AG08396 (cell line): ENCODE data around the gene C19orf85.

ENCODE experiments used
- DNase-seq: peaks from one replicate; pipeline ENCODE4 v3.0.0; 2012; ENCODE audit warnings: low spot score, mixed read lengths

The C19orf85 gene

DNA sequence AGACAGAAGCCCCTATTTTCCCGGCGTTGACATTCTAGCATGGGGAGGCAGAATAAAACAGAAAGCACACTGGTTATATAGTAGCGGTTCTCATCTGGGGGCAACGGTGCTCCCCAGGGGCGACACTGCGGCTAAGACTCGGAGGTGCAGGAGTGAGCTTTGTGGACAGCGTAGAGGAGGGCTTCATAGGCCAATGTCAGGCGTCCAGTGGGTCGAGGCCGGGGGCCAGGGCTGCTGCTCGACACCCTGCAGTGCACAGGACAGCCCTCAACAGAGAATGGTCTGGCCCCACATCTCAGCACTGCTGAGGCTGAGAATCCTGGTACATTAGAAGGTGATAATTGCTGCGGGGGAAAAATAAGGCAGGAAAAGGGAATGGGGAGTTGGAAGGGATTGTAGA lies 13.4 kb upstream of the C19orf85 start:
- DNase-seq: no peak

DNA sequence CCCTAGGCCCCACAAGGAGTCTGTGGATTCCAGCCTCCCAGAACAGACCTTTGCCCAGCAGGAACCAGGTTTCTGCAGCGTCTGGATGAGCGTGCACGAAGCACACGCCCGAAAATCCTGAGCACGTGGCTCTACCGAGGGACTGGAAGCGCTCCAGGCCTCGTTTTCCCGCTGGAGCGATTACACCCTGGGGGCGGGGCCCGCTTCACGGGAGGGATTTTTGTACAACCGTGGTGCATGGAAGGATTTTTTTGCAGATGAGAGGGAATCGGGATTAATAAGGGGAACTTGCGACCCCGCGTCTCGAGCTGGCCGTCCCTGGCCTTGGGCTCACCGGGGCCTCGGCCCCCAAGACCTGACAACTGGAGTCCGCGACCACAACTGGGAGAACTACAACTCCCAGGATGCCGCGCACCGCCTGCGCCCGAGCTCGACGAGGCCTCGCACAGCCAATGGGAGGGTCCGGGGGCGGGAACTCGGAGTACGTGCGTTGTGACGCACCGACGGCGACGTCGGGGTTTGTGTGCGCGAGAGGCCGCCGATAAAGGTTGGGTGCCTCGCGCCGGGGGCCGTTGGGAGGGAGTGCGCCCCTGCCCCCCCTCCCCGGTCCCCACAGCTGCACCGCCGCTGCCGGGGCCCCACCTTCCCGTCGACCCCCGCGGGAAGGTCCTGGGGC lies 11.7 kb upstream of the C19orf85 start, which contains the start of gene ZNF628:
Gene ZNF628, plus strand, starts transcription at position 518 of the 676 bp plus-strand sequence. CDS start 3,294 bp downstream, outside the sequence.
- DNase-seq: peak; percentile 99

DNA sequence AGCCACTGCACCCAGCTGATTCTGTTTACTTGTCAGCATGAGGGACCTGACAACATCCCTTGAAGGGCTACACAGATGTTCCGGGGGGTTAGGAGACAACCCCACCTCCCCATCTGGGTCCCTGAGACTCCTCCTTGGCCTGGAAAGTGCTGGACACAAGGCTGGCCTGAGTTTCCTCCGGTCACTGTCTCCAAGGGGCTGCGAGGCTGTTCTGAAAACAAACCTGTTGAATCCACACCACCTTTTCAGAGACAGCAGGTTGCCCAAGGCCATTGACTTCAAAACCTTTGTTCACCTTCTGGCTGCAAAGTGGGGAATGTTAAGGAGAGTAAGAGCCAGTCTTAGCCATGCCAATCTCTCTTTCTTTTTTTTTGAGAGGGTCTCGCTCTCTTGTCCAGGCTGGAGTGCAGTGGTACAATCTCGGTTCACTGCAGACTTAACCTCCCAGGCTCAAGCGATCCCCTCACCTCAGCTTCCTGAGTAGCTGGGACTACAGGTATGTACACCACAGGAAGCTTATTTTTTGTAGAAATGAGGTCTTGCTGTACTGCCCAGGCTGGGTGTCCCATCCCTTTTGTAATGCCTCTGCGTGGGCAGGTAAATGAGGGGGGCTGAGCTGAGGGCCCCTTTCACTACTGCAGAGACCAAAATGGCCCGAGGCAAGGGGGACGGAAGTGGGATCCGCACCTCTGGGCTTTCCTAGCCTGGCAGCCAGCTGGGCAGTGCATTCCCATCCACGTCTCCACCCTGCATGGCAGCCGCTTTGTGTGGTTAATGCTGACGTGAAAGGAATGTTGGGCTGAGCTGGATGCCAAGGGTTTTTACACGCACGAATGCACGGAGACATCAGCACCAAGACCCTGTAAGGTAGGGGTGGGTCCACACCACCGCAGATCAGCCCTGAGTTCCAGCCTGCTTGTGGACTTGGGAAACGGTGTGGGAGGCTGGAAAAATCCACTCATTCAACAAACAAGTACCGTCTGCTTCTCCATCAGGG lies 10.0 kb upstream of the C19orf85 start:
- DNase-seq: no peak

DNA sequence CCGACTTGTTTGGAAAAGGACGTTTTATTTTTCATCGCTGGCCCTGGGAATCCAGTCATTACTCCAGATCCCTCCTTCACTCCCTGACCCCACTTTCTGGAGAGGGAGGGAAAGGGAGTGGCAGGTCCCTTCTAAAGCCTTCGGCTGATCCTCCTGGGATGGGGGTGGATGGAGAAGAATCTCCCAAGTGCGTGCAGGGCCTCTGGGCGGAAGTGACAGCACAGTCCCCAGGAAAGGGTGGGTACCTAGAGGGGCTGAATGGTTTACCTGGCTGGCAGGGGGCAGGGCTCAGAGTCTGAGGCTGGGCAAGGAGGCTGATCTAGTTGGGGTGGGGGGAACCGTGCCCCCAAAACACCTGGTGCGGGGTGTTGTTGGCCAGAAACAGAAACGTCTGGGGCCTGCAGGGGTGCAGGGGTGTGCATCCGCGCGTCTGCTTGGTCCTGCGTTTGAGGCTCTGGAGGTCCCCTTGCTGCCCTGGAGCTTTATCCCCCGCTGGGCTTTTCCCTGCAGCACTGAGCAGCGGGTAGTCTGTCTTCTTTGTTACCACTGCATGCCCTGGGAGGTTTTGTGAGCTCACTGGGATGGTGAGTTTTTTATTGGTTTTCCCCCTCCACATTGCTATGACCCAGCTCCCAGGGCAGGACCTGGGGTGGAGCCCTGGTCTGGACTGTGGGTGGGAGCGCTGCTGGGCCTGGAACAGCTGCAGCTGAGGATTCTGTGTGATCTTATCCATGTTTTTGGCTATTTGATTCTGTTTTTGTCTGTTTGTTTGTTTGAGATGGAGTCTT lies 8.9 kb upstream of the C19orf85 start:
- no peak for DNase-seq

DNA sequence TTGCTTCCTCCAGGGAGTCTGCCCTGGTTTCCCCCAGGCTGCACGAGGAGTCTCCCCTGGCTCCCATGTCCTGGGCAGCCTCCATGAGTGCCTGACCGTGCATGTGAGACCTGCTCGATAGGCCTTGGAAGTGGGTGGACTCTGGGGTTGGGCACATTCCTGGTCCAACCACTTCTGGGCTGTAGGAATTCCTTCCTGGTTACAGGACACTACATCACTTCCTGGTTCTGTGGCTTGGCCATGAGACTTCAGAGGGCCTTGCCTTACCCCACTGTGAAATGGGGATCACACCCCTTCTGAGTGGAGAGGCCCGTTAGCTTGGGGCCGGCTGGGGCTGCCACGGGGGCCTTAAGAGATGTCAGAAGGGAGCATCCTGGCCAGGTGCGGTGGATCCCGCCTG lies 7.9 kb upstream of the C19orf85 start:
- DNase-seq: peak; percentile 82

DNA sequence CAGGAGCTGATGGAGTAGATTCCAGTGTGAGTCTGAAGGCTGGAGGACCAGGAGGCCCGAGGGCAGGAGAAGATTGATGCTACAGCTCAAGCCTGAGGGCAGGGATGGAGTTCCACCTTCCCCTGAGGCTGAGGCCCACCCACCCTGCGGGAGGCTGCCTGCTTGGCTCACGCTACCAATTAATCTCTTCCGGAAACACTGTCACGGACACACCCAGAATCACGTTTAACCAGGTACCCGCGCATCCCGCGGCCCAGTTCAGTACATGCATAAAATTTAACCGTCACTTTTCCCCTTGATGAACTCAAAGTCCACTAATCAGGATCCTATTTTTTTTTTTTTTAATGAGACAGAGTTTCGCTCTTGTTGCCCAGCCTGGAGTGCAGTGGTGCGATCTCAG lies 6.7 kb upstream of the C19orf85 start:
- no peak for DNase-seq

DNA sequence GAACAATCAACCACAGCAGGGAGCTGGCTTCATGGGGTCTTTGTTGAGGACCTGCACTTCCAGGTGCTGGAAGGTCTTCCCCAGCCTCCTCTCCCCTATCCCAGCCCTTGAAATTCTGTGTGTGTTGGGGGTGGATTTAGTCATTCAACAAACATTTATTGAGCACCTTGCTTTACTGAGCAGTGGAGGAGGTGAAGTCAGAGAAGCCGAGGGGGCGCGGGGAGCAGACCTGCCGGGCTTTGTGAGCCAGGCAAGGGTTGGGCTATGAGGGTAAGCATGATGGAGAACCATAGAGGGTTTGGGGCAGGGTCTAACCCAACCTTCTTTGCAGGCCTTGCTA lies 3.5 kb upstream of the C19orf85 start:
- DNase-seq: no peak

DNA sequence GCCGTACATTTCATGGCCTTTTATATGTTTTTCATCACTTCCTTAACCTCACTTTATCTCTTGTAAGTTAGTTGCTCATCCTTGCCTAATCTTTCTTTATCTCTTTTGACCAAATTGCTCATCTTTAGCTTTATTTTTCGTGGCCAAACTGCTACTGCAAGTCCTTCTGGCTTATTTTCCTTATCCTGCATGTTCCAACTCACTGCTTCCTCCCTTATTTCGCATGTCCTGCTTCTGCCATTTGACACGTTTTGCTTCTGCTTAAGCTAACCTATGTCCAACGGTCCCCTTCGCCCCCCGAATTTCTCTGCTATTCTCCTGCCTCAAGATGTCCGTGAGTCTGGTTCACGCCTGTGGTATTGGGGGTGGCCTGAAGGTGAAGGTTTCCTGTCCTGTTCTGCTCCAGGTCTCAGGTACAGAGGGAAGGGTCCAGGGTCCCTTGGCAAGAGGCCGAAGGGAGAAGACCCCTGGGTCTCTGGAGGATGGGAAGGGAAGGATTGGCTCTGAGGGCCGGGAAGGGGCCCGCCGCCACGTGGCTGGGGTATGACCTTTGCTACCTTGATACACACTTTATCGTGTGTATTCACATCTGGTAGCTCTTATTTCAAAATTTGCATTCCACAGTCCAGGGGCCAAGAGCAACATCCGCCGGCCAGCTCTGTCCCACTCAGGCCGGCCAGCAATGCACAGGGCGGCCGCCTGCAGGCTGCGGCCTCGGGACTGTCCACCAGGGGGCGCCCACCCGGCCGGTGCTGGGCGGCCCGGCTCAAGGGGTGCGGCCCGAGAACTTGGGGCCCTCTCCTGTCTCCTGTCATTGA lies 2.9 kb upstream of the C19orf85 start:
- DNase-seq: peak; percentile 89

DNA sequence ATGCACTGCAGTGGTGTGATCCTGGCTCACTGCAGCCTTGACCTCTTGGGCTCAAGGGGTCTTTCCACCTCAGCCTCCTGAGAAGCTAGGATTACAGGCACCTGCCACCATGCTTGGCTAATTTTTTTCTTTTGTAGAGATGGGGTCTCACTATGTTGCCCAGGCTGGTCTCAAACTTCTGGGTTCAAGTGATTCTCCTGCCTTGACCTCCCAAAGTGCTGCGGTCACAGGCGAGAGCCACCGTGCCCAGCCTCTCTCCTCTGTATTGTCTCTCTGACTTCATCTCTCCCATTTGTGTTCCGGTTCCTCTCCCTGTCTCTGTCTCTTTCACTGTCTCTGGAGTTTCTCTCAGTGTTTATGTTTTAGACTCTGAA lies 1.7 kb upstream of the C19orf85 start:
- DNase-seq: no peak

DNA sequence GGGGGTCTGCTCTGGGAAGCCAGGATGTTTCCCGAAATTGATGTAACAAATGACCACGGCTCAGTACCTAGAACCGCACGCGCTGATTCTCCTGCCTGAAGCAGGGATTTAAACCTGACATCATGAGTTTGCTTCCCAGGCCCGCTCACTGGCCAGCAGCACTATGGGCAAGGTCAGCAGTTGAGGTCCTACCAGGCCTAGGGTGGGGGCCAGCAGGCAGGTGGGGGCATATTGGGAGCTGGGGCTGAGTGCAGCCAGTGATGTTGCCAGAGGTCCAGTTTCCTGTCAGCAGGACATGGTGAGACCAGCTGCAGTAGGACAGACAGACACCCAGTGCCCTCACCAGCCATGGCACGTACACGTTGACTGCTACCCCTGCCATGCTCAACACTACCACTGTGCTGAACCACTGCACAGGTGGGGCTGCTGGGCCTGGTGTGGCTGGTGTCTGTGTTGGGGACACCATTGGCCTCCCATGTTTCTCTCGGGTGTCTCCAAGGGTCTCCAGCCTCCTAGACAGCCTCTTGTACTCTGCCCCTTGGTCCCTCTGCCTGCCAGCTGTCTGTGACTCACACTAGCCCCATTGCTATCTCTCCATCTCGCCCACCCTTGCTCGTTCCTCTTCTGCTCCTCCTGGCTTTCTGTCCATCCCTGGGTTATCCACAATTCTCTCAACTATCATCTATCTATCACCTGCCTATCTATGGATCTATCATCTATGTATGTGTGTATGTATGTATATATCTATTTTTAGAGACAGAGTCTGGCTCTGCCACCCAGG lies 1.1 kb upstream of the C19orf85 start:
- no peak for DNase-seq

DNA sequence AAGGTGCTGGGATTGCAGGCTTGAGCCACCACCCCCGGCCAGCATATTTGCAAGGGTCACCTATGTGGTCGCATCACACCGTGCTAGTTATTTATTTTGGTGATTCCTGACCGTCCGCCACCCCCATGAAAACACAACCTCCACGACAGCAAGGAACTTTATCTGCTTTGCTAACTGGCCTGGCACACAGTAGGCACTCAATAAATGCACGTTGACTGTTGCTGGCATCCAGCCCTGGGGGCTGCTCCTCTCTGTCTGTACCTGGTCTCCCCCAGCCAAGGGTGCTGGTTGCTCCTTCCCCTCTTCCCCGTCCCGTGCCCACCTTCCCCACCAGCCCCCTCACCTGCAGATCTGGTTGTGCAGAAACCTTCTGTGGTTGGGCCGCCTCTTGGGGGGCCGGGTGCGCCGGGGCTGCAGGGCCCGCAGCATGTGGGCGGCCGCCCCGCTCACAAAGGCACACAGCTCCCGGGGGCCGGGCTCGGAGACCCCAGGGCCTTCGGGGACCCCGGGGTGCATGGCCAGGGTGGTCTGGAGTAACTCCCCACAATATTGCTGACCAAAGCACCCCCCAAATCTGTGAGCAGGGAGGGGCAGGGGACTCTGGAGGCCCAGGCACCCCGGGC lies 401 bp downstream of the C19orf85 start:
- DNase-seq: no peak

DNA sequence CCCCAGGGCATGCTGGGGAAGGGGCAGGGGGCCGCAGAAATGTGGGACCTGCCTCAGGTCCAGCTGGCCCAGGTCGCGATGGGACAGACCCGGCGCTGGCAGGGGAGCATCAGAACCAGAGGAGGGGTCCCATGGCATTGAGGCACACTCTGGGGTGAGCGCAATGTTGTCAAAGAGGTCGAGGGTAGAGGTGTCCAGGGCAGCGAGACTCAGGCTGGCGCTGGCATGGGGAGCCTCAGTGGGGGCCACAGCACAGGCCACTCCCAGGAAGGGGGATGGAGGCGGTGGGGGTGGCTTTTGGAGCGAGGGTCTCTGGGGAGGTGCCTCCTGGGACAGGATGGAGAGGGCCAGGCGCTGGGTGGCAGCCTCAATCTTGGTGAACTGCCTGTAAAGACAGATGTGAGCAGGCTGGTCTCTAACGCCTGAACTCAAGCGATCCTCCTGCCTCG lies 944 bp downstream of the C19orf85 start:
- no peak for DNase-seq

DNA sequence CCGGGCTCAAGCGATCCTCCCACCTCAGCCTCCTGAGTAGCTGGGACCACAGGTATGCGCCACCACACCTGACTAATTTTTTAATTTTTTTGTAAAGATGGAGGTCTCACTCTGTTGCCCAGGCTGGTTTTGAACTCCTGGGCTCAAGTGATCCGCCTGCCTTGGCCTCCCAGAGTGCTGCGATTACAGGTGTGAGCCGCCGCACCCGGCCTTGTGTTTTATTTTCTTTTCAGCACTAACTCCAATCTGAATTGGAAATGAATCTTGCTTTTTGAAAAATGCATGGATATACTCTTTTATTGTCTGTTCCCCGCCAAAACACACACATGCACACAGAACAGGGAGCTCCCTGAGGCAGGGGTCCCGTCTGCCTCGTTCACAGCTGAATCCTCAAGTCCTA lies 1.8 kb downstream of the C19orf85 start:
- no peak for DNase-seq

DNA sequence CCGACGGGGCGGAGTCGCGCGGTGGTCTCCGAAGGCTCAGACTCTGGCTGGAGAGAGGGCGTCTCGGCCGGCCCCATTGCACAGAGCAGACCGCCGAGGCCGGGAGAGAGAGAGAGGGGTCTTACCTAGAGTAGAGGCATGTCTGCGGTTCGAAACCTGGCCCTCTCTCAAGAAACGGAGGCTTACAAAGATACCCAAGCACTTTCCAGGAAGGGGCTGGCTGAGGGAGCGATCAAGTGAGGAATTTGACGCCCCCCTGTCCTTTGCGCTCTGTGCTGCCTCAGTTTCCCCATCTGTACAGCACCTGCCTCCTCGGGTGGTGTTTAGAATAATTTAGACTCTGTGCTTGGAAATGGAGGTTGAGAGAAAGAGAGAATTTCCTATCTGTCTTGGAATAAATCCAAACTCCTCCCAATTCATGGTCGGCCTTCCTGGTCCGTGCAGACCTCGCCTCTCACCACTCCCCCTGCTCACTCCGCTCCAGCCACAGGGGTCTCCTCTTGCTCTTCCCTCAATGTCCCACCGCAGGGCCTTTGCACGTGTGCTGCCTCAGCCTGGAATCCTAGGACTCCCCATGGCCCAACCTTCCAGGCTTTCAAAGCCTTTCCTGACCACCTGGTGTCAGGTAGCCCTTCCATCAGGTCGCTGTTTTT lies 2.5 kb downstream of the C19orf85 start:
- no peak for DNase-seq

DNA sequence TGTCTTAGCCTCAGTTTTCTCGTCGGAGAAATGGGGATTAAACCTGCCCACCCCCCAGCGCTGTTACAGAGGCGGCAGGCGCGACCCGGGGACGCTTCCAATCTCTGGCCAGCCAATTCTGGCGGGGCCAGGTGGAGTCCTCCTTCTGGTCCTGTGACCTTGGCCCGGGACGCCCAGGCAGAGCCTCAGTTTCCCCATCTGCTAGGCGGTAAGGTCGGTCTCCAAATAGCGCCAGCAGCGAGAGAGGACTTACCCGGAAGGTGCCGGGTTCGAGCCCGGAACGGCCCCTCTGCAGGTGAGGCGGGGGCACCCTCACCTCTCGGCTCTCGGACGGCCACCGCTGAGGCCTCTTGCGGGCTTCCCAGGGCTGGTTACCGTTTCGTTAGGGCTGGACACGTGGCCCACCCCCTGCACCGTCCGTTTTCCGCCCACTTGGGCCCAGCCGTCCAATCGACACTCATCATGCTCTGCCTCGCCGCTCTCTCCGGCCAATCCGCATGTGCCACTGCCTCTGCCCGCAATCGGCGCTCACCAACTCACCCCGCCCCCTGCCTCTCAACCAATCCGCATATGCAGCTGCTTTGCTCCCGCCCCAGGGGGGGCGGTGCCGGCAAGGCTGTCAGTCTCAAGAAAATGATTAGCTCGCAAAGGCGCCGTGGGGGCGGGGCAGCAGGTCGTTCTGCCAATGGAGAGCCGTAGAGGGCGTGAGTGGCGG lies 3.1 kb downstream of the C19orf85 start, which contains the start of gene ISOC2:
Gene ISOC2, minus strand, starts transcription at position 384 of the 715 bp plus-strand sequence. CDS start 5,156 bp downstream, outside the sequence.
- peak; percentile 99 for DNase-seq

DNA sequence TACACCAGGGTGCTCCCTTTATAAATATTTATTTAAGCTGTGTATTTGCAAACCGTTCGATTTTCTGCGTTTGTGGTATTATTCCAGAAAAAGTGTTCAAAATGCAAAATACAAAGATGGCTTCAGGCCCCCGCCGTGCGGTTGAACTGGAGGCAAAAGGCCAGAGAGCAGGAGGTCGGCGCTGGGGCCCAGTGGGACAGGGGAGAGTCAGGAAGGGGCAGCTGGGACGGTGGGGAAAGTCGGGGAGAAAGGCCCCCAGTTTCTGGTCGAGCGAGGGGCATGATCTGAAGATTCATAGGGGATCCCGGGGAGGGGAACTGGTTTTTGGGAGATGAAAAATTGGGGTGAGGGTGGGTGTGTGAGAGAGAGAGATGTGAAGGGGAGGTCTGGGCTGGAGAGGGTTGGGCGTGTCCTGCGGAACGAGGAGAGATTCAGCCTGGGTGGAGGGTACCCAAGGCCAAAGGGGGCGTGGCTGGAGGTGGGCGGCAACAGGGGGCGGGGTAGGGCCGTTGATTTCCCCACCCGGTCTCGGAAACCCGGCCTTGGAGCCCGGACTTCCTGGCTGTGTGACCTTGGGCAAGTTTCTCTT lies 3.8 kb downstream of the C19orf85 start:
- peak; percentile 90 for DNase-seq

DNA sequence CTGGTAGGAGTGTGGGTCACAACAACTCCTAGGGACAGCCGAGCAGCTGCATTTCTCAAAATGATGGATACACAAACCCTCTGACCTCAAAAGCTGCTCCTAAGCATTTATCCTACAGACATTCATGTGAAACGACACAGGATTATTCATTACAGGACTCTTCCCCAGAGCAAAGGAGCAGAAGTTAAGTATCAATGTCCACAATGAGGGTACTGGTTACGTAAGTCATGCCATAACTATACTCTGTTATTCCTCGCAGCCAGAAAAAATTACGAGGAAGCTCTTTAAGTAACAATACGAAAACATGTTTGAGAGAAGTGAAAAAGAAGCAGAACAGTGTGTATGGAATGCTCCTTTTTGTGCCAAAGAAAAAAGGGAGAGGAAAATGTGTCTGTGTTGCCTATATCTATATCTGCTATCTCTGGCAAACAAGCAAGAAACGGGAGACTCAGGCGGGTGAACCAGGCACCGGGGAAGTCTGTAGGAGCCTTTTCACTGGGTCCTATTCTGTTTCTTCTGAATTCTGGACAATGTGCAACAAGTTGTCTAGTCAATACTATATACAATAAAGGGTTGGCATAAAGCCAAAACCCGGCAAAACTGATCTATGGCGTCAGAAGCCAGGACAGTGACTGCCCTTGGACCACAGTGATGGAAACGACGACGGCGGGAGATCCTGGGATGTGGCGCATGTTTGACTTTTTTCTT lies 4.4 kb downstream of the C19orf85 start:
- DNase-seq: no peak

DNA sequence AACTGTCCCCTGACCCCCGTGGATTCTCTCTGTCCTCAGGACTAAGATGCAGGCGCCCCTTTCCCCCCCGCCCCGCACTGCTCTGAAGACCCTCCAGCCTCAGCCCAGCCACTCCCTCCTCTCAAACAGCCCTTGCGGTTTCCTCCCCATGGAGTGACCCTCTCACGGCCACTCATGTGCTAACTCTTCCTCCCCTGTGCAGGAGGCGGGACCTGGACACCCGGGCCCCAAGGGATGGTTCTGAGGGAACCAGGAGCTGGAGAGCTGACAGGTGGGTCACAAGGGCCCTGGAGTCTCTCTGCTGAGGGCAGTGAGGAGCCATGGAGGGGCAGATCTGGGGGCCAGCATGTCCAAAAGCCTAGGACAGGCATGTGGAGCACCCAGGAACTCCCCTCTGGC lies 5.0 kb downstream of the C19orf85 start:
- no peak for DNase-seq
